SK-N-SH (cell line): ENCODE measurements around the gene MYBPC3. TPM values are rescaled to one million over a fixed set of nuclear protein-coding genes. Genes with fewer than 3 reads are reported as not detected.

Experiments
- CTCF ChIA-PET: fragments of 300-600, 350-600 bp; formaldehyde crosslinking; extraction: SDS; loops from one replicate; lab custom pipeline; 2021; lab: Yijun Ruan, JAX
- POLR2A ChIA-PET: fragments of 350-600 bp; sonication (Branson Sonifier 250); formaldehyde crosslinking; extraction: SDS; loops from one replicate; lab custom pipeline; 2020; ENCODE audit warnings: antibody characterized with exemption, inconsistent platforms; lab: Yijun Ruan, JAX
- DNase-seq: peaks from one replicate; pipeline ENCODE4 v3.0.0; 2012
- H2AFZ ChIP-seq: fragments of 200-600 bp; sonication (generic); 2 replicates; pipeline ENCODE4 v1.8.1; 2016; ENCODE audit warnings: antibody characterized with exemption, mild to moderate bottlenecking, low read depth
- H3F3A ChIP-seq: fragments of 200-600 bp; sonication (generic); replicated peaks from 2 replicates; pipeline ENCODE3; 2016; ENCODE audit warnings: antibody characterized with exemption, mild to moderate bottlenecking; ENCODE audit not compliant: insufficient read depth
- H3K27ac ChIP-seq, 2 experiments: fragments of 200-500 bp in 1 of 2; fragments of 200-600 bp in 1 of 2; sonication (Bioruptor generic) in 1 of 2; sonication (generic), shearing (Covaris generic) in 1 of 2; 2 replicates each; pipeline versions ENCODE4 v1.5.1 to v1.6.1; 2014 to 2016; ENCODE audit warnings: low read depth in 2 of 2, inconsistent platforms in 1 of 2, low read length in 1 of 2, mild to moderate bottlenecking in 1 of 2, mixed read lengths in 1 of 2
- H3K27me3 ChIP-seq: fragments of 200-600 bp; sonication (generic), shearing (Covaris generic); 2 replicates; pipeline ENCODE4 v1.6.1; 2016; ENCODE audit warnings: mixed run types; ENCODE audit not compliant: insufficient read depth
- H3K36me3 ChIP-seq, 2 experiments: fragments of 200-500 bp in 1 of 2; fragments of 200-600 bp in 1 of 2; sonication (Bioruptor generic) in 1 of 2; sonication (generic) in 1 of 2; replicated peaks in 1 of 2; 2 replicates each; pipeline versions ENCODE3 to v1.5.1; 2014 to 2016; ENCODE audit warnings: low read length in 1 of 2, mild to moderate bottlenecking in 1 of 2; ENCODE audit not compliant: insufficient read depth in 2 of 2, control insufficient read depth in 1 of 2
- H3K4me1 ChIP-seq, 2 experiments: fragments of 200-500 bp in 1 of 2; fragments of 200-600 bp in 1 of 2; sonication (Bioruptor generic) in 1 of 2; sonication (generic), shearing (Covaris generic) in 1 of 2; 2 replicates each; pipeline versions ENCODE4 v1.5.1 to v1.6.1; 2014 to 2016; ENCODE audit warnings: low read depth in 1 of 2, low read length in 1 of 2, mixed run types in 1 of 2; ENCODE audit not compliant: insufficient read depth in 2 of 2, control insufficient read depth in 1 of 2
- H3K4me2 ChIP-seq: fragments of 200-600 bp; sonication (generic), shearing (Covaris generic); 2 replicates; pipeline ENCODE4 v1.6.1; 2017; ENCODE audit warnings: mixed run types
- H3K4me3 ChIP-seq, 2 experiments: fragments of 200-500 bp in 1 of 2; fragments of 200-600 bp in 1 of 2; sonication (Bioruptor generic) in 1 of 2; sonication (generic), shearing (Covaris generic) in 1 of 2; 2 replicates each; pipeline versions ENCODE4 v1.5.1 to v1.8.1; 2014 to 2016; ENCODE audit warnings: low read depth in 2 of 2, inconsistent platforms in 1 of 2, low read length in 1 of 2, mild to moderate bottlenecking in 1 of 2, mixed read lengths in 1 of 2, moderate library complexity in 1 of 2
- H3K79me2 ChIP-seq: fragments of 200-600 bp; sonication (generic); 2 replicates; pipeline ENCODE4 v1.8.1; 2017; ENCODE audit warnings: mild to moderate bottlenecking; ENCODE audit not compliant: insufficient read depth
- H3K9ac ChIP-seq: fragments of 200-600 bp; sonication (generic); 2 replicates; pipeline ENCODE4 v1.6.1; 2017; ENCODE audit warnings: mixed run types
- H3K9me2 ChIP-seq: fragments of 200-600 bp; sonication (generic); 2 replicates; pipeline ENCODE4 v1.6.1; 2017; ENCODE audit warnings: mixed run types
- H3K9me3 ChIP-seq: fragments of 200-600 bp; sonication (generic); 2 replicates; pipeline ENCODE4 v1.6.1; 2017; ENCODE audit warnings: mixed run types, mild to moderate bottlenecking, moderate library complexity
- H4K20me1 ChIP-seq: fragments of 200-600 bp; sonication (generic); 2 replicates; pipeline ENCODE4 v1.6.1; 2017; ENCODE audit warnings: mild to moderate bottlenecking, mixed run types; ENCODE audit not compliant: insufficient read depth
- FOXJ3 ChIP-seq: sonication (generic); formaldehyde crosslinking; IDR thresholded peaks from 2 replicates; pipeline ENCODE4 v1.5.1; 2020; ENCODE audit warnings: mild to moderate bottlenecking, missing genetic modification reagents
- FOXM1 ChIP-seq: IDR thresholded peaks from 2 replicates; pipeline ENCODE4 v1.4.0; 2012; ENCODE audit warnings: low read depth, mild to moderate bottlenecking
- IRF3 ChIP-seq: fragments of 150-350 bp; IDR thresholded peaks from 2 replicates; pipeline ENCODE4 v1.6.1; 2016; ENCODE audit warnings: mild to moderate bottlenecking, low read depth, low read length
- JUND ChIP-seq: IDR thresholded peaks from 2 replicates; pipeline ENCODE4 v1.4.0; 2012
- NFIC ChIP-seq: IDR thresholded peaks from 2 replicates; pipeline ENCODE4 v1.4.0; 2012; ENCODE audit warnings: borderline replicate concordance
- NRF1 ChIP-seq: IDR thresholded peaks from 2 replicates; pipeline ENCODE4 v1.6.1; 2012; ENCODE audit warnings: low read depth, mild to moderate bottlenecking, low read length
- RAD21 ChIP-seq: IDR thresholded peaks from 2 replicates; pipeline ENCODE4 v1.6.1; 2012; ENCODE audit warnings: mild to moderate bottlenecking, low read length
- RCOR1 ChIP-seq: fragments of 150-350 bp; IDR thresholded peaks from 2 replicates; pipeline ENCODE4 v1.6.1; 2017; ENCODE audit warnings: antibody characterized with exemption, low read length
- RXRA ChIP-seq: IDR thresholded peaks from 2 replicates; pipeline ENCODE4 v1.4.0; 2012; ENCODE audit warnings: low read depth, mild to moderate bottlenecking, borderline replicate concordance
- SMC3 ChIP-seq: IDR thresholded peaks from 2 replicates; pipeline ENCODE4 v1.6.1; 2012; ENCODE audit warnings: low read depth, low read length, improper control_type of control experiment
- TAF1 ChIP-seq: IDR thresholded peaks from 2 replicates; pipeline ENCODE4 v1.6.1; 2012; ENCODE audit warnings: low read depth, mild to moderate bottlenecking, low read length, moderate library complexity, borderline replicate concordance
- TCF12 ChIP-seq: IDR thresholded peaks from 2 replicates; pipeline ENCODE4 v1.4.0; 2012
- TEAD4 ChIP-seq: IDR thresholded peaks from 2 replicates; pipeline ENCODE4 v1.4.0; 2012; ENCODE audit warnings: mild to moderate bottlenecking, borderline replicate concordance; ENCODE audit not compliant: insufficient read depth
- YY1 ChIP-seq: IDR thresholded peaks from 2 replicates; pipeline ENCODE4 v1.4.0; 2012; ENCODE audit warnings: low read depth, mild to moderate bottlenecking
- WGBS: methylation state at CpG from one replicate; pipeline ENCODE4 v1.1.6; 2017; ENCODE audit warnings: low lambda C conversion rate; 5-methylcytosine and 5-hydroxymethylcytosine counted together
- polyA plus RNA-seq, 3 experiments: library from polyadenylated mRNA; depleted of rRNA; stranded (reverse); fragments of >200 nt; gene quantifications; 2 replicates each; pipeline ENCODE4 v1.2.3, GENCODE V29; 2012
- TF ChIP-seq, protein P1 (sequence below): fragments of 200-600 bp; sonication (generic); IDR thresholded peaks from 2 replicates; pipeline ENCODE4 v1.6.1; 2017; ENCODE audit warnings: antibody characterized with exemption, mild to moderate bottlenecking, moderate library complexity

MYBPC3 gene
- polyA plus RNA-seq, 1 of the 3 experiments (the other 2 are of a cell fraction), result not detected

- H3K9ac ChIP-seq, result no peak overlapping the region
- no peaks in the 10 kb centered on the region for H4K20me1 ChIP-seq
- no peak overlapping the region for H3K27ac ChIP-seq
- POLR2A ChIA-PET, result no interaction called here
- DNase-seq, result peak; percentile 65
- no peaks in the 10 kb centered on the region for H3K27me3 ChIP-seq
- H3K4me2 ChIP-seq, result no peak overlapping the region
- no peak overlapping the region for H3K4me3 ChIP-seq
- H3K4me1 ChIP-seq, result peaks cover 0 to 7% of the 10 kb centered on the region in 2 experiments; a peak in 1 of 4 replicates
- WGBS, result 71% methylated on average over 7 of the region's 8 CpGs
- no peak for TF ChIP-seq NFIC
- TF ChIP-seq SMC3, result peak; percentile 37; the same call in 1 of the 2 replicates
- no peak for TF ChIP-seq RXRA
- TF ChIP-seq TAF1, result no peak
- TF ChIP-seq RAD21, result peak; percentile 61
- TF ChIP-seq, protein P1, sequence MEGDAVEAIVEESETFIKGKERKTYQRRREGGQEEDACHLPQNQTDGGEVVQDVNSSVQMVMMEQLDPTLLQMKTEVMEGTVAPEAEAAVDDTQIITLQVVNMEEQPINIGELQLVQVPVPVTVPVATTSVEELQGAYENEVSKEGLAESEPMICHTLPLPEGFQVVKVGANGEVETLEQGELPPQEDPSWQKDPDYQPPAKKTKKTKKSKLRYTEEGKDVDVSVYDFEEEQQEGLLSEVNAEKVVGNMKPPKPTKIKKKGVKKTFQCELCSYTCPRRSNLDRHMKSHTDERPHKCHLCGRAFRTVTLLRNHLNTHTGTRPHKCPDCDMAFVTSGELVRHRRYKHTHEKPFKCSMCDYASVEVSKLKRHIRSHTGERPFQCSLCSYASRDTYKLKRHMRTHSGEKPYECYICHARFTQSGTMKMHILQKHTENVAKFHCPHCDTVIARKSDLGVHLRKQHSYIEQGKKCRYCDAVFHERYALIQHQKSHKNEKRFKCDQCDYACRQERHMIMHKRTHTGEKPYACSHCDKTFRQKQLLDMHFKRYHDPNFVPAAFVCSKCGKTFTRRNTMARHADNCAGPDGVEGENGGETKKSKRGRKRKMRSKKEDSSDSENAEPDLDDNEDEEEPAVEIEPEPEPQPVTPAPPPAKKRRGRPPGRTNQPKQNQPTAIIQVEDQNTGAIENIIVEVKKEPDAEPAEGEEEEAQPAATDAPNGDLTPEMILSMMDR, result peak; percentile 41
- no peaks in the 10 kb centered on the region for H3K9me2 ChIP-seq
- no peak overlapping the region for H2AFZ ChIP-seq
- CTCF ChIA-PET, result interaction anchor here (0.8 to 4.7 kb wide), 6 partner anchors 24 to 186 kb away, joined by 3 to 28 read pairs (median 4); partner anchors contain the start of gene NR1H3
- no peaks in the 10 kb centered on the region for H3K79me2 ChIP-seq
- no peaks in the 10 kb centered on the region for H3K9me3 ChIP-seq
- no peaks in the 10 kb centered on the region for H3F3A ChIP-seq
- no peaks in the 10 kb centered on the region for H3K36me3 ChIP-seq
Observed at GRCh38 chr11:47348859-47349258, 3.6 kb downstream of the MYBPC3 start.

DNA sequence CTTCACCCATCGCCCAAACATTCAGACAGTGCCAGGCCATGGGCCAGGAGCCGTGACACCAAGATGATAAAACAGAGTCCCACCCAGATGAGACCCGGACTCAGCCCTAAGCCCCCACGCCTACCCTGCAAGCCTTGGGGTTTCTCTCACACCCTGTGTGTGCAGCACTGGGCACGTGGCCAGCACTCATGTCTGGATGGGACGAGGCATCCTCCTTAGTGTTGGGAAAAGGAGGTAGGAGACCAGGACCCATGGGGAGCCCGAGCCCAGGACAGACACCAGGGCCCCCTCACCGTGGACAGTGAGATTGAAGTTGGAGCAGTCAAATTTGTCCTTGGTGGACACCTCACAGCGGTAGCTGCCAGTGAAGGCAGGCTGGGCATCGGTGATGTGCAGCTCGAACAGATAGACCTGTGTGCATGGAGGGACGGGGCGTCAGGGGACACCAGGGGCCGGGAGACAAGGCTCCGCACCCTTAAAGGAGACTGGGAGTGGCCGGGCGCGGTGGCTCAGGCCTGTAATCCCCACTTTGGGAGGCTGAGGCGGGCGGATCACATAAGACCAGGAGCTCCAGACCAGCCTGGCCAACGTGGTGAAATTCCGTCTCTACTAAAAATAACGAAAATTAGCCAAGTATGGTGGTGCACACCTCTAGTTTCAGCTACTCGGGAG lies 4.2 kb downstream of the MYBPC3 start:
- H2AFZ ChIP-seq, result no peak overlapping the region
- POLR2A ChIA-PET, result no interaction called here

More for the DNA sequence above, 4.2 kb downstream of the MYBPC3 start:
- Histone ChIP-seq H3K4me1 (peaks cover 0 to 7% of the 10 kb centered on the region in 2 experiments; a peak in 1 of 4 replicates), H3K9ac (no peak overlapping the region), H3K27me3 (no peaks in the 10 kb centered on the region), H3K9me3 (no peaks in the 10 kb centered on the region), H4K20me1 (no peaks in the 10 kb centered on the region), H3K4me2 (no peak overlapping the region), H3K36me3 (no peaks in the 10 kb centered on the region), H3F3A (no peaks in the 10 kb centered on the region), H3K4me3 (no peak overlapping the region), H3K27ac (no peak overlapping the region), H3K9me2 (no peaks in the 10 kb centered on the region), H3K79me2 (no peaks in the 10 kb centered on the region)
- 76% methylated on average over 23 of the region's 24 CpGs for WGBS
- CTCF ChIA-PET, result interaction anchor here (1.2 to 4.7 kb wide), 2 partner anchors 89 to 186 kb away, joined by 3 to 28 read pairs; partner anchors contain the start of gene NR1H3
- TF ChIP-seq IRF3 (no peak), FOXJ3 (CRISPR knock-in tag) (no peak), YY1 (no peak), NRF1 (no peak), TEAD4 (no peak), JUND (no peak), TAF1 (no peak), RCOR1 (no peak), FOXM1 (no peak), NFIC (no peak), SMC3 (no peak), TCF12 (no peak), RAD21 (no peak), RXRA (no peak)
- no peak for DNase-seq
